Neural cell (in vitro differentiated cells): Measurements from ENCODE around the gene PRKCA. TPM values are rescaled to one million over a fixed set of nuclear protein-coding genes. Genes with fewer than 3 reads are reported as not detected.

Experiments
- H2AFZ ChIP-seq: fragments of 200-600, 300-800 bp; sonication (generic), shearing (Covaris generic); 2 replicates; pipeline ENCODE4 v1.6.0; 2014; ENCODE audit warnings: low read depth, mild to moderate bottlenecking, antibody characterized with exemption, low read length, moderate library complexity
- H3F3A ChIP-seq: fragments of 200-600 bp; shearing (Covaris generic); 2 replicates; pipeline ENCODE4 v1.6.1; 2016; ENCODE audit warnings: mild to moderate bottlenecking, moderate library complexity, mixed read lengths, antibody characterized with exemption, low read length; ENCODE audit not compliant: insufficient read depth, poor library complexity, severe bottlenecking
- H3K27ac ChIP-seq: fragments of 200-600, 300-800 bp; sonication (generic), shearing (Covaris generic); 2 replicates; pipeline ENCODE4 v1.5.1; 2014; ENCODE audit warnings: mild to moderate bottlenecking, low read length, moderate library complexity
- H3K27me3 ChIP-seq: fragments of 300-800, 200-600 bp; sonication (generic), shearing (Covaris generic); 2 replicates; pipeline ENCODE4 v1.6.0; 2014; ENCODE audit warnings: mild to moderate bottlenecking, low read depth, low read length, moderate library complexity; ENCODE audit not compliant: insufficient read depth
- H3K36me3 ChIP-seq: fragments of 300-800, 200-600 bp; sonication (generic), shearing (Covaris generic); 2 replicates; pipeline ENCODE4 v1.5.1; 2014; ENCODE audit warnings: mild to moderate bottlenecking, antibody characterized with exemption, low read length, moderate library complexity; ENCODE audit not compliant: insufficient read depth
- H3K4me2 ChIP-seq: fragments of 300-800, 200-600 bp; sonication (generic), shearing (Covaris generic); 2 replicates; pipeline ENCODE4 v1.6.0; 2014; ENCODE audit warnings: mild to moderate bottlenecking, low read length
- H3K4me3 ChIP-seq: fragments of 300-800, 200-600 bp; sonication (generic), shearing (Covaris generic); 2 replicates; pipeline ENCODE4 v1.5.1; 2014; ENCODE audit warnings: mild to moderate bottlenecking, low read length, moderate library complexity
- H3K79me2 ChIP-seq: fragments of 200-600 bp; shearing (Covaris generic); replicated peaks from 2 replicates; pipeline ENCODE4 v1.6.0; 2014; ENCODE audit warnings: mild to moderate bottlenecking, low read length, moderate library complexity; ENCODE audit not compliant: insufficient read depth
- H3K9ac ChIP-seq: fragments of 300-800, 200-600 bp; sonication (generic), shearing (Covaris generic); 2 replicates; pipeline ENCODE4 v1.6.1; 2016; ENCODE audit warnings: mild to moderate bottlenecking, low read length, mixed read lengths
- H3K9me2 ChIP-seq: fragments of 200-600 bp; shearing (Covaris generic); 2 replicates; pipeline ENCODE4 v1.6.1; 2016; ENCODE audit warnings: mild to moderate bottlenecking, low read length, mixed read lengths; ENCODE audit not compliant: insufficient read depth
- H3K9me3 ChIP-seq: fragments of 200-600, 300-800 bp; sonication (generic), shearing (Covaris generic); 2 replicates; pipeline ENCODE4 v1.6.1; 2016; ENCODE audit warnings: mild to moderate bottlenecking, mixed run types, low read length, moderate library complexity, mixed read lengths
- H4K20me1 ChIP-seq: fragments of 200-600 bp; shearing (Covaris generic); 2 replicates; pipeline ENCODE4 v1.6.1; 2016; ENCODE audit warnings: mild to moderate bottlenecking, mixed run types; ENCODE audit not compliant: insufficient read depth
- CTCF ChIP-seq: fragments of 450-650 bp; IDR thresholded peaks from 2 replicates; pipeline ENCODE4 v1.5.1; 2014; ENCODE audit warnings: antibody characterized with exemption, mild to moderate bottlenecking, moderate library complexity; ENCODE audit not compliant: poor library complexity, severe bottlenecking
- EP300 ChIP-seq: fragments of 450-650 bp; conservative IDR thresholded peaks from 2 replicates; pipeline ENCODE4 v1.6.1; 2014; ENCODE audit warnings: antibody characterized with exemption, mild to moderate bottlenecking, moderate library complexity; ENCODE audit not compliant: poor library complexity, severe bottlenecking
- EZH2 ChIP-seq: fragments of 200-600, 300-800 bp; shearing (Covaris generic), sonication (generic); IDR thresholded peaks from 2 replicates; pipeline ENCODE4 v1.6.1; 2014; ENCODE audit warnings: antibody characterized with exemption, low read length, borderline replicate concordance, mild to moderate bottlenecking; ENCODE audit not compliant: insufficient read depth, poor library complexity, severe bottlenecking
- MXI1 ChIP-seq: fragments of 450-650 bp; conservative IDR thresholded peaks from 2 replicates; pipeline ENCODE4 v1.6.1; 2014; ENCODE audit warnings: antibody characterized with exemption, mild to moderate bottlenecking; ENCODE audit not compliant: poor library complexity, severe bottlenecking
- RAD21 ChIP-seq: fragments of 450-650 bp; conservative IDR thresholded peaks from 2 replicates; pipeline ENCODE4 v1.6.1; 2014; ENCODE audit warnings: antibody characterized with exemption, mild to moderate bottlenecking, moderate library complexity
- REST ChIP-seq: IDR thresholded peaks from 2 replicates; pipeline ENCODE4 v1.6.1; 2012; ENCODE audit warnings: borderline replicate concordance
- SMC3 ChIP-seq: fragments of 450-650 bp; conservative IDR thresholded peaks from 2 replicates; pipeline ENCODE4 v1.6.1; 2014; ENCODE audit warnings: antibody characterized with exemption, mild to moderate bottlenecking, moderate library complexity; ENCODE audit not compliant: poor library complexity
- TAF1 ChIP-seq: IDR thresholded peaks from 2 replicates; pipeline ENCODE4 v1.6.1; 2012; ENCODE audit warnings: low read depth
- polyA plus RNA-seq: library from polyadenylated mRNA; depleted of rRNA; stranded (reverse); fragments of >200 nt; gene quantifications from 2 replicates; pipeline ENCODE4 v1.2.3, GENCODE V29; 2014

PRKCA gene
- polyA plus RNA-seq, 1 donor from 2014 or later = 5.9 TPM

- Histone ChIP-seq H3K27ac (no peak overlapping the region), H3K4me2 (no peak overlapping the region), H3K27me3 (no peaks in the 10 kb centered on the region), H3F3A (no peaks in the 10 kb centered on the region), H3K79me2 (no peaks in the 10 kb centered on the region), H2AFZ (no peak overlapping the region), H3K4me3 (no peak overlapping the region), H3K9me3 (no peaks in the 10 kb centered on the region), H3K36me3 (no peaks in the 10 kb centered on the region), H3K9me2 (no peaks in the 10 kb centered on the region), H3K9ac (no peak overlapping the region), H4K20me1 (no peaks in the 10 kb centered on the region)
- no peak for TF ChIP-seq REST
- no peak for TF ChIP-seq TAF1
- no peak for TF ChIP-seq SMC3
- no peak for TF ChIP-seq EZH2
- TF ChIP-seq EP300 = no peak
- no peak for TF ChIP-seq CTCF
- no peak for TF ChIP-seq MXI1
- TF ChIP-seq RAD21 = no peak
Measured at GRCh38 chr17:66755101-66755943, 452.9 kb downstream of the PRKCA start.

- Histone ChIP-seq H3K9me3 (no peaks in the 10 kb centered on the region), H4K20me1 (no peaks in the 10 kb centered on the region), H3K9me2 (no peaks in the 10 kb centered on the region), H3K27me3 (no peaks in the 10 kb centered on the region), H3K9ac (no peak overlapping the region), H3K27ac (no peak overlapping the region), H3K4me2 (no peak overlapping the region), H3K79me2 (no peaks in the 10 kb centered on the region), H2AFZ (no peak overlapping the region), H3K4me3 (no peak overlapping the region), H3K36me3 (no peaks in the 10 kb centered on the region), H3F3A (no peaks in the 10 kb centered on the region)
- TF ChIP-seq REST (no peak), TAF1 (no peak), EZH2 (no peak)
Measured at GRCh38 chr17:66755944-66756290, 453.5 kb downstream of the PRKCA start.
